ENCODE data around the gene UBLCP1.
"Not testable (repeated sequence)": the region's sequence is repeated elsewhere in the genome, so short reads cannot be mapped to it uniquely, and the experiment has no call there.

The UBLCP1 gene

GRCh38 chr5:159249158-159249557 lies 13.9 kb upstream of the UBLCP1 start:
- DNase-seq (ENCODE audit: low read depth in 4 of 4, low spot score in 1 of 4) = no peak

- DNase-seq (ENCODE audit: low read depth in 4 of 4, low spot score in 1 of 4) = no peak
Observed at GRCh38 chr5:159252195-159252594, 10.9 kb upstream of the UBLCP1 start.

- DNase-seq (ENCODE audit: low read depth in 4 of 4, low spot score in 1 of 4) = no peak
Observed at GRCh38 chr5:159257007-159257406, 6.1 kb upstream of the UBLCP1 start.

GRCh38 chr5:159257629-159258283 lies 5.3 kb upstream of the UBLCP1 start:
- DNase-seq (ENCODE audit: low read depth in 4 of 4, low spot score in 1 of 4) = no peak

- no peak for DNase-seq (ENCODE audit: low read depth in 4 of 4, low spot score in 1 of 4)
Observed at GRCh38 chr5:159258361-159258760, 4.7 kb upstream of the UBLCP1 start.

GRCh38 chr5:159260212-159260611 lies 2.9 kb upstream of the UBLCP1 start:
- not testable (repeated sequence) for DNase-seq (ENCODE audit: low read depth in 4 of 4, low spot score in 1 of 4)

GRCh38 chr5:159262472-159262858 lies 625 bp upstream of the UBLCP1 start:
- DNase-seq (ENCODE audit: low read depth in 4 of 4, low spot score in 1 of 4) = no peak

- DNase-seq (ENCODE audit: low read depth in 4 of 4, low spot score in 1 of 4) = no peak
Observed at GRCh38 chr5:159263569-159263905, 447 bp downstream of the UBLCP1 start.

GRCh38 chr5:159266764-159267163 lies 3.7 kb downstream of the UBLCP1 start:
- not testable (repeated sequence) for DNase-seq (ENCODE audit: low read depth in 4 of 4, low spot score in 1 of 4)

GRCh38 chr5:159269723-159270122 lies 6.6 kb downstream of the UBLCP1 start:
- DNase-seq (ENCODE audit: low read depth in 4 of 4, low spot score in 1 of 4) = no peak

- no peak for DNase-seq (ENCODE audit: low read depth in 4 of 4, low spot score in 1 of 4)
Observed at GRCh38 chr5:159273923-159274322, 10.8 kb downstream of the UBLCP1 start.

GRCh38 chr5:159274676-159275075 lies 11.6 kb downstream of the UBLCP1 start:
- DNase-seq (ENCODE audit: low read depth in 4 of 4, low spot score in 1 of 4) = no peak

- no peak for DNase-seq (ENCODE audit: low read depth in 4 of 4, low spot score in 1 of 4)
Observed at GRCh38 chr5:159286420-159287035, 23.4 kb downstream of the UBLCP1 start.

- DNase-seq (ENCODE audit: low read depth in 4 of 4, low spot score in 1 of 4) = no peak
Observed at GRCh38 chr5:159290741-159291140, 27.7 kb downstream of the UBLCP1 start.

GRCh38 chr5:159294921-159295320 lies 31.8 kb downstream of the UBLCP1 start:
- no peak for DNase-seq (ENCODE audit: low read depth in 4 of 4, low spot score in 1 of 4)

- not testable (repeated sequence) for DNase-seq (ENCODE audit: low read depth in 4 of 4, low spot score in 1 of 4)
Observed at GRCh38 chr5:159297300-159297699, 34.2 kb downstream of the UBLCP1 start.

- no peak for DNase-seq (ENCODE audit: low read depth in 4 of 4, low spot score in 1 of 4)
Observed at GRCh38 chr5:159301466-159301865, 38.4 kb downstream of the UBLCP1 start.

GRCh38 chr5:159301929-159302860 lies 39.1 kb downstream of the UBLCP1 start:
- not testable (repeated sequence) for DNase-seq (ENCODE audit: low read depth in 4 of 4, low spot score in 1 of 4)

- DNase-seq (ENCODE audit: low read depth in 4 of 4, low spot score in 1 of 4) = no peak
Observed at GRCh38 chr5:159303286-159303685, 40.2 kb downstream of the UBLCP1 start.

- DNase-seq (ENCODE audit: low read depth in 4 of 4, low spot score in 1 of 4) = no peak
Observed at GRCh38 chr5:159304961-159305595, 42.0 kb downstream of the UBLCP1 start.

GRCh38 chr5:159309689-159310433 lies 46.8 kb downstream of the UBLCP1 start:
- DNase-seq (ENCODE audit: low read depth in 4 of 4, low spot score in 1 of 4) = no peak

Measured in stimulated activated CD4-positive, alpha-beta T cell treated with anti-CD3 and anti-CD28 coated beads, Interleukin-1b, Interleukin-23, amount 100 ng/mL, for 24 hours (primary cell).